Fibroblast of lung (primary cell): ENCODE data around the gene HEG1.

Experiments used
- EZH2 ChIP-seq: IDR thresholded peaks from 2 replicates; pipeline ENCODE4 v1.5.1; 2012; ENCODE audit warnings: low read length, control low read depth, mild to moderate bottlenecking; ENCODE audit errors: missing control alignments
- TF ChIP-seq, protein P1 (sequence below), 2 donors: IDR thresholded peaks in 1 of 2; conservative IDR thresholded peaks in 1 of 2; 1 replicate in 1 of 2; 2 replicates in 1 of 2; pipeline ENCODE4 v1.5.1; 2011 to 2012; ENCODE audit warnings: low read length in 2 of 2, control low read depth in 1 of 2, inconsistent platforms in 1 of 2, low read depth in 1 of 2, mild to moderate bottlenecking in 1 of 2

DNA sequence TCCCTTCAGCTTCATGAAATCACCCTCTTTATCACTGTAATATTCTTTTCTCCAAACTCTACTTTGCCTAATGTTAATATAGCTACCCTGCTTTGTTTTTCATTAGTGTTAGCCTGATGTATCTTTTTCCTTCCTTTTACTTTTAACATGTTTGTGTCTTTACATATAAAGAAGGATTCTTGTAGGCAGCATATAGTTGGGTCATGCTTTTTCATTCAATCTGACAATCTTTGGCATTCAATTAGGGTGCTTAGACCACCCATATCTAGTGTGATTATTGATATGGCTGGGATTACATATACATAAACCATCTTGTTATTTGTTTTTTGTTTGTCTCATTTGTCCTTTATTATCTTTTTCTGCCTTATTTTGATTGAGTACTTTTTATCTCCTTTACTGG, 34.9 kb upstream of the HEG1 start:
- TF ChIP-seq EZH2 = no peak
- TF ChIP-seq, protein P1, sequence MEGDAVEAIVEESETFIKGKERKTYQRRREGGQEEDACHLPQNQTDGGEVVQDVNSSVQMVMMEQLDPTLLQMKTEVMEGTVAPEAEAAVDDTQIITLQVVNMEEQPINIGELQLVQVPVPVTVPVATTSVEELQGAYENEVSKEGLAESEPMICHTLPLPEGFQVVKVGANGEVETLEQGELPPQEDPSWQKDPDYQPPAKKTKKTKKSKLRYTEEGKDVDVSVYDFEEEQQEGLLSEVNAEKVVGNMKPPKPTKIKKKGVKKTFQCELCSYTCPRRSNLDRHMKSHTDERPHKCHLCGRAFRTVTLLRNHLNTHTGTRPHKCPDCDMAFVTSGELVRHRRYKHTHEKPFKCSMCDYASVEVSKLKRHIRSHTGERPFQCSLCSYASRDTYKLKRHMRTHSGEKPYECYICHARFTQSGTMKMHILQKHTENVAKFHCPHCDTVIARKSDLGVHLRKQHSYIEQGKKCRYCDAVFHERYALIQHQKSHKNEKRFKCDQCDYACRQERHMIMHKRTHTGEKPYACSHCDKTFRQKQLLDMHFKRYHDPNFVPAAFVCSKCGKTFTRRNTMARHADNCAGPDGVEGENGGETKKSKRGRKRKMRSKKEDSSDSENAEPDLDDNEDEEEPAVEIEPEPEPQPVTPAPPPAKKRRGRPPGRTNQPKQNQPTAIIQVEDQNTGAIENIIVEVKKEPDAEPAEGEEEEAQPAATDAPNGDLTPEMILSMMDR (conservative IDR thresholded peaks at IDR 0.05 in 1 of 2, IDR thresholded peaks at IDR 0.05 in 1 of 2; ENCODE audit: low read depth in 1 of 2, low read length in 2 of 2) = no peak
